HG02885 (cell line): ENCODE data around the gene YBX1.

Experiments
- ATAC-seq: cut with Tn5 transposase; IDR thresholded peaks from one replicate; pipeline ENCODE4 v1.9.1; 2021; ENCODE audit warnings: mild to moderate bottlenecking; ENCODE audit not compliant: unreplicated experiment, poor library complexity

Gene YBX1

GRCh38 chr1:42681741-42682483 is at the start of gene YBX1:
Gene YBX1 (plus strand): TSS chr1:42682418. CDS start chr1:42682566, 148 bp downstream.
- ATAC-seq = peak; percentile 86

GRCh38 chr1:42639116-42639515 is 43.1 kb upstream of the YBX1 start:
- ATAC-seq = no peak

GRCh38 chr1:42646056-42646455 is 36.2 kb upstream of the YBX1 start:
- ATAC-seq = no peak

- no peak for ATAC-seq
These were observed 25.0 kb upstream of the YBX1 start for GRCh38 chr1:42657201-42657600.

GRCh38 chr1:42657981-42658876 is 24.0 kb upstream of the YBX1 start, which contains the start of gene PPIH:
Gene PPIH (plus strand): TSS chr1:42658423. CDS start chr1:42658447, 24 bp downstream.
- peak; percentile 97 for ATAC-seq

GRCh38 chr1:42658877-42659337 is 23.3 kb upstream of the YBX1 start:
- no peak for ATAC-seq

GRCh38 chr1:42660907-42661500 is 21.2 kb upstream of the YBX1 start:
- no peak for ATAC-seq

- no peak for ATAC-seq
These were observed 12.3 kb upstream of the YBX1 start for GRCh38 chr1:42669936-42670335.

- no peak for ATAC-seq
These were observed 11.8 kb upstream of the YBX1 start for GRCh38 chr1:42670425-42670824.

GRCh38 chr1:42674214-42674613 is 8.0 kb upstream of the YBX1 start:
- no peak for ATAC-seq

GRCh38 chr1:42674682-42675081 is 7.5 kb upstream of the YBX1 start:
- no peak for ATAC-seq

- no peak for ATAC-seq
These were observed 6.8 kb upstream of the YBX1 start for GRCh38 chr1:42675467-42675866.

- no peak for ATAC-seq
These were observed 5.6 kb upstream of the YBX1 start for GRCh38 chr1:42676534-42677087.

- ATAC-seq = no peak
These were observed 2.7 kb upstream of the YBX1 start for GRCh38 chr1:42679364-42679983.

GRCh38 chr1:42680055-42680454 is 2.2 kb upstream of the YBX1 start:
- ATAC-seq = no peak

- no peak for ATAC-seq
These were observed 1.1 kb upstream of the YBX1 start for GRCh38 chr1:42680921-42681683.

- ATAC-seq = peak; percentile 16
These were observed 193 bp downstream of the YBX1 start for GRCh38 chr1:42682484-42682738.

- ATAC-seq = peak; percentile 49
These were observed 717 bp downstream of the YBX1 start for GRCh38 chr1:42682739-42683531.

- no peak for ATAC-seq
These were observed 1.9 kb downstream of the YBX1 start for GRCh38 chr1:42684139-42684538.
